ENCODE measurements around the gene POLR3A.
A peak's percentile ranks its signal among the peaks of the same experiment; 100 is the strongest.

The POLR3A gene

GRCh38 chr10:78049851-78050250 lies 20.5 kb upstream of the POLR3A start:
- no peak overlapping the region for H3K27ac ChIP-seq
- H3K4me3 ChIP-seq, result no peak overlapping the region

- Histone ChIP-seq H3K4me3 (no peak overlapping the region), H3K27ac (no peak overlapping the region)
Measured at GRCh38 chr10:78047314-78047891, 18.1 kb upstream of the POLR3A start.

- H3K4me3 ChIP-seq, result no peak overlapping the region
- no peak overlapping the region for H3K27ac ChIP-seq
Measured at GRCh38 chr10:78046711-78047269, 17.5 kb upstream of the POLR3A start.

GRCh38 chr10:78045856-78046255 lies 16.5 kb upstream of the POLR3A start:
- H3K27ac ChIP-seq, result no peak overlapping the region
- H3K4me3 ChIP-seq, result no peak overlapping the region

GRCh38 chr10:78045237-78045636 lies 15.9 kb upstream of the POLR3A start:
- H3K4me3 ChIP-seq, result no peak overlapping the region
- H3K27ac ChIP-seq, result peak overlapping the region in 2 of 21 experiments; percentile 15 to 31

GRCh38 chr10:78044699-78045098 lies 15.4 kb upstream of the POLR3A start:
- Histone ChIP-seq H3K4me3 (no peak overlapping the region), H3K27ac (peak overlapping the region in 1 of 21 experiments; percentile 15)

- no peak overlapping the region for H3K4me3 ChIP-seq
- H3K27ac ChIP-seq, result no peak overlapping the region
Measured at GRCh38 chr10:78044179-78044578, 14.9 kb upstream of the POLR3A start.

- H3K27ac ChIP-seq, result no peak overlapping the region
- no peak overlapping the region for H3K4me3 ChIP-seq
Measured at GRCh38 chr10:78042752-78043104, 13.4 kb upstream of the POLR3A start.

- Histone ChIP-seq H3K27ac (no peak overlapping the region), H3K4me3 (no peak overlapping the region)
Measured at GRCh38 chr10:78042058-78042751, 12.9 kb upstream of the POLR3A start.

GRCh38 chr10:78041170-78042057 lies 12.1 kb upstream of the POLR3A start:
- H3K4me3 ChIP-seq, result no peak overlapping the region
- no peak overlapping the region for H3K27ac ChIP-seq

- no peak overlapping the region for H3K4me3 ChIP-seq
- no peak overlapping the region for H3K27ac ChIP-seq
Measured at GRCh38 chr10:78039743-78040142, 10.4 kb upstream of the POLR3A start.

- H3K27ac ChIP-seq, result no peak overlapping the region
Measured at GRCh38 chr10:78038791-78039547, 9.7 kb upstream of the POLR3A start.

GRCh38 chr10:78038105-78038504 lies 8.8 kb upstream of the POLR3A start:
- H3K27ac ChIP-seq, result no peak overlapping the region
- H3K4me3 ChIP-seq, result no peak overlapping the region

More at GRCh38 chr10:78038791-78039547, 9.7 kb upstream of the POLR3A start:
- H3K4me3 ChIP-seq, result no peak overlapping the region

- no peak overlapping the region for H3K4me3 ChIP-seq
- no peak overlapping the region for H3K27ac ChIP-seq
Measured at GRCh38 chr10:78035933-78036583, 6.7 kb upstream of the POLR3A start.

- Histone ChIP-seq H3K4me3 (peak overlapping the region in 2 of 7 experiments; percentile 71 to 90), H3K27ac (no peak overlapping the region)
Measured at GRCh38 chr10:78035437-78035836, 6.1 kb upstream of the POLR3A start.

- Histone ChIP-seq H3K27ac (peak overlapping the region in 9 of 21 experiments; percentile 26 to 94 (median 83)), H3K4me3 (peak overlapping the region; percentile 71 to 90 (median 84))
Measured at GRCh38 chr10:78035025-78035424, 5.7 kb upstream of the POLR3A start.

- H3K4me3 ChIP-seq, result peak within 1 kb of the TSS; percentile 71 to 90 (median 84)
- peak within 1 kb of the TSS; percentile 53 to 94 (median 82) for H3K27ac ChIP-seq
Measured at GRCh38 chr10:78033637-78034470, 4.5 kb upstream of the POLR3A start, which contains the start of gene RPS24. Gene RPS24, plus strand, starts transcription at chr10:78033863. Its CDS starts 39 bp downstream, at chr10:78033902.

GRCh38 chr10:78033387-78033636 lies 4.0 kb upstream of the POLR3A start:
- Histone ChIP-seq H3K27ac (peak overlapping the region in 11 of 21 experiments; percentile 8 to 94 (median 81)), H3K4me3 (peak overlapping the region; percentile 71 to 90 (median 84))

All from skin epidermis (tissue), 12 donors.